ENCODE measurements around the gene ZFP42.
A peak's percentile ranks its signal among the peaks of the same experiment; 100 is the strongest.
"Not testable (repeated sequence)": the region's sequence is repeated elsewhere in the genome, so short reads cannot be mapped to it uniquely, and the experiment has no call there.

ZFP42 gene

GRCh38 chr4:188021548-188022249, 26.1 kb downstream of the ZFP42 start:
- DNase-seq = no peak

GRCh38 chr4:188023682-188024081, 28.1 kb downstream of the ZFP42 start:
- DNase-seq = no peak

- DNase-seq = no peak
Measured at GRCh38 chr4:188025476-188025875, 29.9 kb downstream of the ZFP42 start.

GRCh38 chr4:188029114-188029513, 33.5 kb downstream of the ZFP42 start:
- no peak for DNase-seq

GRCh38 chr4:188030401-188030800, 34.8 kb downstream of the ZFP42 start:
- peak in 7 of 56 donors; percentile 3 to 29 (median 16) for DNase-seq

- no peak for DNase-seq
Measured at GRCh38 chr4:188031751-188032150, 36.2 kb downstream of the ZFP42 start.

GRCh38 chr4:188032170-188032569, 36.6 kb downstream of the ZFP42 start:
- no peak for DNase-seq

- no peak for DNase-seq
Measured at GRCh38 chr4:188032583-188032982, 37.0 kb downstream of the ZFP42 start.

- no peak for DNase-seq
Measured at GRCh38 chr4:188037003-188037713, 41.6 kb downstream of the ZFP42 start.

- no peak for DNase-seq
Measured at GRCh38 chr4:188041721-188042120, 46.1 kb downstream of the ZFP42 start.

- no peak for DNase-seq
Measured at GRCh38 chr4:188042191-188042590, 46.6 kb downstream of the ZFP42 start.

- no peak for DNase-seq
Measured at GRCh38 chr4:188043154-188043553, 47.6 kb downstream of the ZFP42 start.

GRCh38 chr4:188045461-188045860, 49.9 kb downstream of the ZFP42 start:
- not testable (repeated sequence) for DNase-seq

- DNase-seq = no peak
Measured at GRCh38 chr4:188046657-188047056, 51.1 kb downstream of the ZFP42 start.

GRCh38 chr4:188053302-188053701, 57.7 kb downstream of the ZFP42 start:
- no peak for DNase-seq

Data from amygdala (tissue), 56 donors.